Fibroblast of the conjunctiva (primary cell): ENCODE results near the gene SLC25A13.
"Not testable (repeated sequence)": the region's sequence is repeated elsewhere in the genome, so short reads cannot be mapped to it uniquely, and the experiment has no call there.

Source experiments
- DNase-seq: peaks from one replicate; pipeline ENCODE4 v3.0.0-alpha.2; 2010; ENCODE audit warnings: low read depth

Gene SLC25A13, protein sequence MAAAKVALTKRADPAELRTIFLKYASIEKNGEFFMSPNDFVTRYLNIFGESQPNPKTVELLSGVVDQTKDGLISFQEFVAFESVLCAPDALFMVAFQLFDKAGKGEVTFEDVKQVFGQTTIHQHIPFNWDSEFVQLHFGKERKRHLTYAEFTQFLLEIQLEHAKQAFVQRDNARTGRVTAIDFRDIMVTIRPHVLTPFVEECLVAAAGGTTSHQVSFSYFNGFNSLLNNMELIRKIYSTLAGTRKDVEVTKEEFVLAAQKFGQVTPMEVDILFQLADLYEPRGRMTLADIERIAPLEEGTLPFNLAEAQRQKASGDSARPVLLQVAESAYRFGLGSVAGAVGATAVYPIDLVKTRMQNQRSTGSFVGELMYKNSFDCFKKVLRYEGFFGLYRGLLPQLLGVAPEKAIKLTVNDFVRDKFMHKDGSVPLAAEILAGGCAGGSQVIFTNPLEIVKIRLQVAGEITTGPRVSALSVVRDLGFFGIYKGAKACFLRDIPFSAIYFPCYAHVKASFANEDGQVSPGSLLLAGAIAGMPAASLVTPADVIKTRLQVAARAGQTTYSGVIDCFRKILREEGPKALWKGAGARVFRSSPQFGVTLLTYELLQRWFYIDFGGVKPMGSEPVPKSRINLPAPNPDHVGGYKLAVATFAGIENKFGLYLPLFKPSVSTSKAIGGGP

DNA sequence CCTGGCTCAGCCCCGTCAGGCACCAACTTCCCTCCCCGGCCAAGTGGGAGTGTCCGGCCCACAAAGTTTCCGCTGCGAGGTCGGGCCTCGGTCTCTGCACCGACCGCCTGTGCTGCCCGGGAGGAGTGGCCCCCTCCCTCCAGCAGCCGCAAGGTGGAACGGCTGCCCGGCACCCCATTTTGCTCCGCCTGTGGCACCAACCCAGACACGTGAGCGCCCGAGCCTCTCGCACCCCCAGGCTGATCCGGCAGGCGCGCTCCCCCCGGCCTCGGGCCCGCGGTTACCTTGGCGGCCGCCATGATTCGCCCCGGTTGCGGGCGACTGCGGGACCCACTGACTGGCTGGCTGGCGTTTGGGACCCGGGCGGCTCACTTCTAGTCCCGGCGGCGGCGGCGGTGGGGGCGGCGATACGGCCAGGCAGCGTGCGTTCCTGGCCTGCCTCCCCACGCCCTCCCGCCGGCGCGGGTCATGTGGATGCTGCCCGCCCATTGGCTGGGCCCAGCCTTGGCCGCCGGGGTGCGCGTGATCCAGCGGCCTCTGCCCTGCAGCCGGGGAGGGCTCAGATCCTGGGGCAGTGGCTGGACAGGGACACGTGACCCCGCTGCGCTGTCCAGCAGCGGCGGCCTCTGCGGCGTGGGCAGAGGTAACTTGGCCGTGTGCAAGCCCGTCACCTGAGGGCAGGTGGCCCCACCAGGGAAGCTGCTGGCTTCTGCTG is at the start of gene SLC25A13:
TSS of gene SLC25A13 (minus strand) at position 441 of the 715 bp plus-strand sequence. CDS start at position 299, 142 bp downstream.
- peak; percentile 65 for DNase-seq

DNA sequence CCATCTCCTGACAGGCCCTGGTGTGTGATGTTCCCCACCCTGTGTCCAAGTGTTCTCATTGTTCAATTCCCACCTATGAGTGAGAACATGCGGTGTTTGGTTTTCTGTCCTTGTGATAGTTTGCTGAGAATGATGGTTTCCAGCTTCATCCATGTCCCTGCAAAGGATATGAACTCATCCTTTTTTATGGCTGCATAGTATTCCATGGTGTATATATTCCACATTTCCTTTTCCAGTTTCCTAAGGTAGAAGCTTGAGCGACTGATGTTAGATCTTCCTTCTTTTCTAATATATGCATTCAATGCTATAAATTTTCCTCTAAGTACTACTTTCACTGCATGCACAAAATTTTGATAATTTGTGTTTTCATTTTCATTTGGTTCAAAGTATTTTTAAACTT is 44.0 kb upstream of the SLC25A13 start:
- DNase-seq = not testable (repeated sequence)

DNA sequence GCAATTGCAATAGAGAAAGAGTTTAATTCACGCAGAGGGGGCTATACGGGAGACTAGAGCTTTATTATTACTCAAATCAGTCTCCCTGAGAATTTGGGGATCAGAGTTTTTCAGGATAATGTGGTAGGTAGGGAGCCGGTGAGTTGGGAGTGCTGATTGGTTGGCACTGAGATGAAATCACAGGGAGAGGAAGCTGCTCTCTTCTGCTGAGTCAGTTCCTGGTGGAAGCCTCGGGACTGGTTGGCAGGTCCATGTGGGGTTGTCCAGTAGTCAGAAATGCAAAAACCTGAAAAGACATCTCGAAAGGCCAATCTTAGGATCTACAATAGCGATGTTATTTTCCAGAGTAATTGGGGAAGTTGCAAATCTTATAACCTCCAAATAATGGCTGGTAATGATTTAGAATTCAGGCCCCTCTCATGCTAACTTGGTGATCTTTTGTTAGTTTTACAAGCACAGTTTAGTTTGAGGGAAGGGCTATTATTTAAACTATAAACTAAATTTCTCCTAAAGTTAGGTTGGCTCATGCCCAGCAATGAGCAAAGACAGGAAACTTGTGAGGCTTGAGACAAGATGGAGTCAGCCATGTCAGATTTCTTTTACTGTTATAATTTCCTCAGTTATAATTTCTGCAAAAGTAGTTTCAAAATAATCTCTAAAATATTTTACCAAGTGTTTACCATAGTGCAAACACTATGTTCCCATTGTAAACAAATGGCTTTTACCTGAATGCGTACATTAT is 39.4 kb upstream of the SLC25A13 start:
- no peak for DNase-seq

DNA sequence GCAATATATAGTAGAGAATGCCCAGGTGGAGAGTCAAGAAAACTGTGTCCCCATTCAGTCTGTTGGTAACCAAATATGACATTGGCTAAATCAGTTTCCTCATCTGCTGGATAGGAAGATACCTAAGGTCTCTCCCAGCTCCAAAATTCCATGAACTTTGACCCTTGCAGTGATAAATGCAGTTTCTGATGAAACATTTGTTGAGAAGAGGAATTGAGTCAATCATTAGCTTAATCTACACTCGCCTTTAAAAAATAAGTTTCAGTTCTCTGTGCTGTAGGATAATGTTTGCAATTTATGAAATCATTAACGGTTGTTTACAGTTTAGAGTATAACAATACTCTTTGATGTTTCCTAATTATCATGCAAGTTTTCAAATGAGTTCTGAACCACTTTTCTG is 38.0 kb upstream of the SLC25A13 start:
- no peak for DNase-seq

DNA sequence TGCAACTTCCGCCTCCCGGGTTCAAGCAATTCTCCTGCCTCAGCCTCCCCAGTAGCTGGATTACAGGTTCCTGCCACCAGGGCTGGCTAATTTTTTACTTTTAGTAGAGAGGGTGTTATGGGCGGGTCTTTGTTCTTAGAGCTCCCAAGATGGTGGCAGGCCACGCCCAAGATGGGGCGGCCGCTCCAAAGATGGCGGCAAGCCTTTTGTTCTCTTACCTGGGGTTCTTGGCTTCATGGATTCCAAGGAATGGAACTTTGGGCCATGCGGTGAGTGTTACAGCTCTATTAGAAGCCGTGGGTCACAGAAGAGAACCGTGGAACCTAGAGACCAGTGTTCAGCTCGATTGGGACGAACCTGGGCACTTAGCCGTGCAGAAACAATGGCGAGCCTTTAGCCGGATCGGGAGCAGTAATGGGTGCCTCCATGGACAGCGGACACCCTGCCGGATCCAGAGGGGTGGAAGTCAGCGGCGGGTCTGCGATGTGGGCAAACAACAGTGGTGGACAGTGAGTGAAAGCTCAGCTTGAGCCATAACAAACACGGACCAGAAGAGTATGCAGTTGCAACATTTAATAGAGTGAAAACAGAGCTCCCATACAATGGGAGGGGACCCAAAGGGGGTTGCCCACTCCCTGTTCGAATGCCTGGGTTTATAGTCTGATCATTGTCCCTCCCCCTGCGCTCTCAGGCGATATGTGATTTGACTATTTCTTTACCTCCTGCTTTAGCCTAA is 36.5 kb upstream of the SLC25A13 start:
- not testable (repeated sequence) for DNase-seq

DNA sequence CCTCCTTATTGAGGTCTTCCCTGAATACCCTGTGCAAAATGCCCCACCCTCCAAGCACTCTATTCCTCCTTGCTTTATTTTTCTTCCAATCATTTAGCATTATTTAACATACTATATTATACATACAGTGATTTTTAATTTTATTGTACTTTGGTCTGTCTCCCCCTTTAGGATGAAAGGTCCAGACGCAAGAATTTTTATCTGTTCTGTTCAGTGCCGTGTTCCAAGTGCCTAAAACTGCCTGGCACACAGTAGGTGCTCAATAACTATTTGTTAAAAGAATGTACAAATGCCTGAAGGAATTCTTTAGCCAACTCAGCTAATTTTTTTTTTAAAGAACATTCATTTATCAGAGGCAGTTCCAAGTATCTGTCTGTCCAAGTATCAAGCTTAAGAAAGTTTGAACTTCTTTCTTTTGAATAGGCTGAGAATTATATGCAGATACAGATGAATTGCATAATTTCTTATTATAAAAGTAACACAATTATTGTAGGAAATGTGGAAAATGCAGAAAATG is 34.1 kb upstream of the SLC25A13 start:
- no peak for DNase-seq

DNA sequence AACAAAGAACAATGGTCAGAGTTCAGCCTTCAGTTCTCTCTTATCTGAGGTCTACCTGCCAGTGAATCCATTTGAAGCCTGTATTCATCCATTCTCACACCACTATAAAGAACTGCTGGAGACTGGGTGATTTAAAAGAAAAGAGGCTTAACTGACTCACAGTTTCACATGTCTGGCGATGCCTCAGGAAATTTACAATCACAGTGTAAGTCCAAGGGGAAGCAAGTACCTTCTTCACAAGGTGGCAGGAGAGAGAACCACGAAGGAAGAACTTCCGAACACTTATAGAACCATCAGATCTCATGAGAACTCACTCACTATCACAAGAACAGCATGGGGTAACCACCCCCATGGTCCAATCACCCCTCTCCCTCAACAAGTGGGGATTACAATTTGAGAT is 33.0 kb upstream of the SLC25A13 start:
- DNase-seq = no peak

DNA sequence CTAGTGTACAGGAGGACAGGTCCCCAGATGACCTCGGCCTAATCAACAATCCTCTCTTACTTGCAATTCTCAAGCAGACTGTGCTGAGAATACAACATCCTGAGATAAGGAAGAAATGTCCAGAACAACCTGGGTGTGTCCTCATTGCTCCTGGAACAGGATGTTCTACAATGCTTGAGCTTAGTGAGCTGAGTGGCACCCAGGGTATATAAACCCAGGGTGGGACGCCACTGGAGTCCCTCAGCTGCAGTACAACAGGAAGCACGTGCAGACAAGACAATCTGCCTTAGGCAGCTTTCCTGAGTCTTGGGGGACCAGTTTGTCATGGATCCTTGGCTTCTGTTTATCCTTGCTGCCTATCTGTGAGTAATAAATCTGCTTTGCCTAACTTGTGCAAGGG is 27.7 kb upstream of the SLC25A13 start:
- no peak for DNase-seq

DNA sequence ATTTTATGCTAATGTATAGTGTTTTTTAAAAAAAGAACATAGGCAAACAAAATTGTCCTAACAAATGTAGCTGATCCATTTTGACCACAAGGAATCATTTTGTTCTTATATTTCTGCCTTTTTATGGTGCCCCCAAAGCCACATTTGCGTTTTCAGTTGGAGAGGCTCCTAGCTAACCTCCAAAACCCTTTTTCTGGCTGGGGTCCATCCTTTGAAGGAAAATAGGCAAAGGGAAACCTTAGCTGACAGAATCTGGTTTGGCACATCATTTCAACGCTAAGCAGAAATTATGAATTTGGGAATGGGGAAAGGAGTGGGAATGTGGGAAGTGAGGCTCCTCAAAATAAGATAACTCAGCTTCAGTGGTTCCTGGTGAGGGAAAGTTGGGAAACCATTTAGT is 25.6 kb upstream of the SLC25A13 start:
- no peak for DNase-seq

DNA sequence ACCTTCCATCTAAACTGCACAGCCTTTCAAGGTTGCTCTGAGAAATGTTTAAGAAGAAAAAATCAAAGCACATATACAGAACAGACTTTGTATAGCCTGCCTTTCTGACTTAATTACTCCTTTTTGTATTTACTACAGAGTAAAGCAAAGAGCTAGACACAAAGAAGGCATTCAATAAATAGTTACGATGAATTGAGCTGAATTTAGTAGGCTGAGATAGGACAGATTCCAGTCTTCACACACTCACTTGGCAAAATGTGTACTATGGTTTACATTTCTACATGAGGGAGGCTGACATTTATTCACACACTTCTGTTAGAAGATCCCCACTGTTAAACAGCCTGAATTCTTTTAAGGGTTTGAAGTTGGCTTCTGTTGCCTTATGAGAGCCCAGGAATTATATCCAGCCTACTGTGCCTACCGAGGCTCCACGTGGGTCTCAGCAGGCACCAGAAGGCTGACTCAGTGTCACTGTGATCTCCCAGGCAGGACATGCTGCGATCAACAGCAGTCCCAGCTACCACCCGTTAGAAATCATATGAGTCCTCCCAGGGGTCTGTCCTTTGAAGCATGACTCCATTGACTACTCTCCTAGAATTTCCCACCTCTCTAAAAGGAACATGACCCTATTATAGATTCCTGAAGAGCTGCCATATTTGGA is 24.5 kb upstream of the SLC25A13 start:
- no peak for DNase-seq

DNA sequence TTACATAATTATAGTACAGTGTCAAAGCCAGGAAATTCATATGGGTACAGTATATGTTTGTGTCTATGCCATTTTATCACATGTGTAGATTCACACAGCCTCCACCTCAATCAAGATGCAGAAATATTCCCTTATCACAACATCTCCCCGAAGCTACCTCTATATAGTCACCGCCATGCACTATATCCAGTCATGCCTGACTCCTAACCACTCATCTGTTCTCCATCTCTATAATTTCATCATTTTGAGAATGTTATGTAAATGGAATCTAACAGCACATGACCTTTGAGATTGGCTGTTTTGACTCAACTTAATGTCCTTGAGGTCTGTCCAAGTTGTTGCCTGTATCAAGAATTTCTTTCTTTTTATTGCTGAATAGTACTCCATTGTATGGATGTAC is 22.3 kb upstream of the SLC25A13 start:
- DNase-seq = no peak

DNA sequence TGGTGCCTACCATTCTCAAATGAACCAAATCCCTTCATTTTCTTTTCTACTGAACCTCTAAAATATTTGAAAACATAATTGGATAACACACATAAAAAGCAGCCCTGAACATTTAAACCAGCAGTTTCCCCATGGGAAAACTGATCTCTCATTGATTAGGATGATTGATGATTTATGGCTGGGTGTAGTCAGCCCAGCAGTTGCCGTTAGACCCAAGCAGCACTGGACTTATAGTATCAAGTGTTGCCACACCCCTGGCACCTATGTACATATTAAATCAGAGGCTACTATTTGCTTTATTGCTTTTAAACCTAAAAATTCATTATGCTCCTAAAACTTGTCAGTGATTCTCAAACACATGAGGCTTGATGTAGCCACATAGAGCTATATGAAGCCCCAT is 20.2 kb upstream of the SLC25A13 start:
- no peak for DNase-seq

DNA sequence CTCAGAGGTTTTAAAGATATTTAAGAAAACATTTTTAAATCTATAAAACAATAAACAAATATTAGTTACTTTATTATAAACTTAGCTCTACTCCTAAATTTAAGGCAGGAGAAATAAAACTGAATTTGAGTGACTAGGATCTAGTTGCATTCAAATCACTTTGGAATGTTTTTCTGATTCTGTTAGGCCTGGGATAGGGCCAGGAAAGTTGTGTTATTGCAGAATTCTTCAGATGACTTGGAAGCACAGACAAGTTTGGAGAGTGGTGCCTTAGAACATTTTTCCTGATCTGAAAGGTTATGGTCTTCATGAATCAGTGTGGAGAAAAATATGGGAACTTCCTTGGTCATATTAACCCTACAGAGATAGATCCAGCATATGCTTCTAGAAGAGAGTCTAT is 15.6 kb upstream of the SLC25A13 start:
- DNase-seq = no peak

DNA sequence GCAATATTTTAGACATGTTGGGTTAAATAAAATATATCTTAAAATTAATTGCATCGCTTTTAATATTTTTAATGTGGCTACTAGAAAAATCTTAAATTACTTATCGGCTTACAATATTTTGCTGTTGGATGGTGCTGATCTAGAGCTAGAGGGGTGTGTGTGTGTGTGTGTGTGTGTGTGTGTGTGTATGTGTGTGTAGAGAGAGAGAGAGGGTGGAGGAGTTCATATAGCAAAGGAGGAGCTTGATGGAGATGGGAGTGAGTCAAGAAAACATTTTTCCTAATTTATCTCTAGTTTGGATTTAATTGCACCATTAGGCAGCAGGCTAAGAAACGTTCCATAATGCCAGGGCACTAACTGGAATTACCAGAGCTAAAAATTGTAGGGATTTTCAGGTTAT is 10.4 kb upstream of the SLC25A13 start:
- no peak for DNase-seq

DNA sequence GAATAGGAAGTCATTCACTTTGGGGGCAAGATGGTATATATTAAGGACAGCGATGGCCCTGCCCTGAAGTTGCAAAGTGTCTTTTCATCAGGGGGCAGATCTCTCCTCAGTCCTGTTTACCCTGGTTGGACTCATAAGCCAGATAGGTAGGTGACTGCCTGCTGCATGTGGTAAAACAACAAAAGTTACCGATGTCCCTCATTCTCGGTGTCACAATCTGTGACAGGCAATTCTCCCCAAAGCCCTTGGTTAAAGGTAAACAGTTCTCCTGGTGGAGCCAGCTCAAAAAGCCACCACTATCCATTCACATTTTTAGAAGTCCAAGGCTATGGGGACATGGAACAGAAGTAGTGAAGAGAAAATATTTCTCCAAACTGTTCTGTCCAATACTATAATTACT is 9.9 kb upstream of the SLC25A13 start:
- no peak for DNase-seq

DNA sequence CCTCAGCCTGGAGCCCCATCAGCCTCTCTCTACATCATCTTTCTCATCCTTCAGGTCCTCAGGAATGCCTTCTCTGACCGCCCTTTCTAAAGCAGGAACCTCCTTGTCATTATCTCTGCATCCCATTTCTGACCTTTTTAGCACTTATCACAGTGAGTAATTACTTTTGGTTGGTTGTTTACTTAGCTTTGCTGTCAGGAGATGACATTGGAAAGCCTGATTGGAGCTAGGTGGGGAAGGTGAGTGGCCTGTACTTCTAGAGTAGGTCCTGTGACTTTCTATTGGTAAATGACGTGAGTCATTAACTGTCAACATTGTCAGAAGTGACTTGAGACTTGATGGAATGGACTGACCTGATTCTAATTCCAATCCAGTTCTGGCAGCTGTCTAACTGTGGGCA is 9.3 kb upstream of the SLC25A13 start:
- DNase-seq = no peak

DNA sequence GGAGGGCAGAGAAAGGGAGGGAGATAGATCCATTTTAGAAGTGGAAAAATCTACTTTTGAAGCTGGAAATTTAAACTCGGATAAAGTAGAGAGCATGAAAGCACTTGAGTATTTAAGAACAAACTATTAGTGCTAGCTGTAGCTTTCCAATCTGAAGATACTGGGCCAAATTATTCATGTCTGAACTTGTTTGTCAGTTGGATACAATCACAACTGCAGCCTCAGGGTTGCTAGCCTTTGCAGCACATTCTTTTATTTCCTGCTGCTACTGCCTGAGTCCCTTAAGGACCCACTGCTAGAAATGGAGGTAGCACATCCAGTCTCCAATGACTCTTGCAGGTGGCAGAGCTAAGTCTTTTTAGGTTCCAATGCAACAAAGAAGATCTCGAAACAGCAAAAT is 8.3 kb upstream of the SLC25A13 start:
- DNase-seq = no peak

DNA sequence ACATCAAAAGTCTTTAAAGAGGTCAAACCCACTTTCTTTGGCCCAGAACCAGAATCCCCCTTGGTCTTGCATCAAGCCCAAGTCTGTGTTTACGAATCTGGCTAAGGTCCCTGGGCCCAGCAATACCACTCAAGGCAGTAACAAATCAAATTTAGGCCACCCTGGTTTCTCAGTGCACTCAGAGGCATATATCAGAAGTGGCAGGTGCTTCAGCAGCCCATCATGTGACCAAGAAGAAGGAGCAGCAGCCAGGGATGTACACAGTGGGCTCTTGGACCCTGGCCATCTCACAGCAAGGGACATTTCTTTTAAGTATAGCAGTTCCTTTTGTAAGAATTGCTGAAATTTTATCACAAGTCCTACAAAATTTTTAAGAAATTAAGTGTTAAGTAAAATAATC is 7.3 kb upstream of the SLC25A13 start:
- DNase-seq = no peak

DNA sequence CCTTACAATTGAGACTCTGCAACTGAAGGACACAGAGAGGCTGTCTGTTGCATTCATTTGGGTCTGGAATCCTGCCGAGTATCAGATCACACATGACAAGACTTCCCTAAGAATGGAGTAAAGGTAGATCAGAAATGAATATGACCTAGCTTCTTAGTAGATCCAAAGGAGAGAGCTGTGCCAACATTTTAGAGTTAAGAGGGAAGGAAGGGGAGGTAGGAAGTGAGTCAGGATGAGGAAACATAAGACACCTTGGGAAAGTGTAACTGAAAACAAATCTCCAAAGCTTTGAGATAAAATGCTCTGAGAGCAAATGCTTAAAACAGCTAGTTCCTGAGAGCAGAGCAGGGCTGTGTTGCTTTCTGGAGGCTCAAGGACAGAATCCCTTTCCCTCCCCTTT is 6.1 kb upstream of the SLC25A13 start:
- no peak for DNase-seq

DNA sequence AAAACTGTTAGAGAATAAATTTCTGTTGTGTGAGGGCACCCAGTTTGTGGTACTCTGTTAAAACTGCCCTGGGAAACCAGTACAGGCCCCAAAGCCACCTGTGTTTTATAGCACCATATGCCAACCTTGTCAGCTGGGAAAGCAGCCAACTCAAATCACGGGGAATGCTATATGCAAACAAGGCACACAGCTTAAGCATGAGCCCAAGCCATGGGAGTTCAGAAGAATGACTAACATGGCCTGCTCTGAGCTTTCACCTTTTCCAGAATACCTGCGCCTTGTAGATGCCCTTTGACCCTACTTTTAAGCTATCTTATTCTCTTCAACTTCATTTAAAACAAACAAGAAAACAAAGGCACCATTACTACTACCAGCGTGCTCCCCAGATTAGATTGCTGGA is 5.5 kb upstream of the SLC25A13 start:
- no peak for DNase-seq

DNA sequence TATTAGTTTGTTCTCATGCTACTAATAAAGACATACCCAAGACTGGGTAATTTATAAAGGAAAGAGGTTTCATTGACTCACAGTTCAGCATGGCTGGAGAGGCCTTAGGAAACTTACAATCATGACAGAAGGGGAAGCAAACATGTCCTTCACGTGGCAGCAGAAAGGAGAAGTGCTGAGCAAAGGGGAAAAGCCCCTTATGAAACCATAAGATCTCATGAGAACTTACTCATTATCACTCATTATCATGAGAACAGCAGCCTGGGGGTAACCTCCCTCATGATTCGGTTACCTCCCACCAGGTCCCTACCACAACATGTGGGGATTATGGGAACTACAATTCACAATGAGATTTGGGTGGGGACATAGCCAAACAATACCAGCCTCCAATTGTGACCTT is 4.9 kb upstream of the SLC25A13 start:
- not testable (repeated sequence) for DNase-seq
